Tongue (tissue), 2 donors: ENCODE measurements around the gene KICS2. TPM values are rescaled to one million over a fixed set of nuclear protein-coding genes. Genes with fewer than 3 reads are reported as not detected.

Experiments used
- small RNA-seq: library from RNA; depleted of rRNA; stranded (forward); fragments of <200 nt; gene quantifications from one replicate; pipeline ENCODE3, GENCODE V24; 2014; ENCODE audit warnings: low replicate concordance
- total RNA-seq: library from RNA; depleted of rRNA; stranded (reverse); fragments of >200 nt; gene quantifications from one replicate; pipeline ENCODE4 v1.2.3, GENCODE V29; 2014

Gene KICS2
- total RNA-seq, 1 donor from 2014 or later = 7.6 TPM

Small RNAs within 50 kb of the gene (small RNA-seq; reads per million reads assigned to genes)
- gene RNU5A-7P (not detected), gene RNU6-1009P (not detected)

Other genes with a start within 250 kb of the KICS2 start
- 0.92 TPM for gene C12orf56, start 168.5 kb upstream of the KICS2 start, total RNA-seq
- gene XPOT, start 182.1 kb upstream of the KICS2 start, total RNA-seq = 37.0 TPM
- 24.7 TPM for gene TBK1, start 229.8 kb upstream of the KICS2 start, total RNA-seq